ENCODE measurements around the gene CEP135.

GRCh38 chr4:55955710-55956109 lies 7.0 kb downstream of the CEP135 start:
- TF ChIP-seq CTCF (IDR thresholded peaks at IDR 0.05) (no peak), POLR2A (IDR thresholded peaks at IDR 0.05) (no peak), POLR2AphosphoS5 (IDR thresholded peaks at IDR 0.05; ENCODE audit: insufficient read depth in 1 of 2, low read depth in 1 of 2) (no peak)
